Measurements from ENCODE around the gene IL16.

DNA sequence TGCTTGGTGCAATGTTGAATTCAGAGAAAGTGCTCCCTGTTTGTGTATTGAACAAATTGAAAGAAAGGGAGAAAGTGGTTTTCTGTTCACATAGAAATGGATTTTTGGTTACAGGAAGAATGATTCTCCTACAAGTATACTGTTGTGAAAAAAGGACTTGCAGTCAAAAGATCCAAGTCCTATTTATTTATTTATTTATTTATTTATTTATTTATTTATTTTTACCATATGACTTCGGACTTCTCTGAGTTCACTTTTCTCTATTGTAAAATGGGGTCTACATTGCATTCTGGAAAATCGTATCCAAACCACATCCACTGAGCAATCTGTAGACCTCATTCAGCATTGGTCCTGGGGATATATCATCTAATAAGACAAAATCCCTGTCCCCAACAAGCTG is 81.2 kb downstream of the IL16 start:
- no peak for TF ChIP-seq EZH2 (IDR thresholded peaks at IDR 0.05)
- no peak for TF ChIP-seq POLR2AphosphoS5 (IDR thresholded peaks at IDR 0.05; ENCODE audit: borderline replicate concordance, low read depth, low read length)

Data from SK-N-MC (cell line).